IPS-20b (cell line): ENCODE measurements around the gene SMOC2.

Experiments
- H3K27ac ChIP-seq: one replicate; pipeline ENCODE4 v1.5.1; 2013; ENCODE audit warnings: low read length
- H3K27me3 ChIP-seq: 2 replicates; pipeline ENCODE4 v1.6.1; 2013; ENCODE audit warnings: mild to moderate bottlenecking, low read length, inconsistent platforms; ENCODE audit not compliant: insufficient read depth
- H3K36me3 ChIP-seq: 2 replicates; pipeline ENCODE4 v1.6.1; 2013; ENCODE audit warnings: low read depth, mild to moderate bottlenecking, inconsistent platforms, low read length, moderate library complexity; ENCODE audit not compliant: insufficient read depth
- H3K4me1 ChIP-seq: 2 replicates; pipeline ENCODE4 v1.6.1; 2013; ENCODE audit warnings: mild to moderate bottlenecking, control low read depth, inconsistent platforms, low read length, moderate library complexity; ENCODE audit not compliant: insufficient read depth
- H3K4me3 ChIP-seq: 2 replicates; pipeline ENCODE4 v1.5.1; 2013; ENCODE audit warnings: mild to moderate bottlenecking, low read length, inconsistent platforms
- H3K9ac ChIP-seq: 2 replicates; pipeline ENCODE4 v1.6.1; 2013; ENCODE audit warnings: low read depth, mild to moderate bottlenecking, inconsistent platforms, low read length, moderate library complexity
- H3K9me3 ChIP-seq: 2 replicates; pipeline ENCODE4 v1.6.1; 2013; ENCODE audit warnings: mild to moderate bottlenecking, low read depth, low read length, inconsistent platforms; ENCODE audit not compliant: insufficient read depth

Gene SMOC2

DNA sequence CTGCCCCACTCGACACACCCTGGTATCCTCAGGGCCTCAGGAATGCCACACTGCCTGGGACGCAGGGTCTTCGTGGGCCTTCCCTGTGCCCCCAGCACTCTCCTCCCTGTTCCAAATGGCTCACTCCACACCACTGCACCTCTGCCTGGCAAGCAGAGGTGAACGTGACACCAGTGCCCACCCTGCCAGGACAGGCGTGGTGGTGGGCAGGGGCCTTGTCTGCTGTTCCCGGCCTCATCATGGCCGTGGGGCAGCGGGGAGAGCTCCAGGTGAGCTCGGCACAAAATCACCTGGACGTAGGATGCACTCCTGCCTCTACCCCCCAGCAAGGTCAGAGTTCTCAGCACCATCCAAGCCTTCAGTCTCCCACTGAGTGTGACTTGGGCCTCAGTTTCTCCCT lies 202.4 kb downstream of the SMOC2 start:
- Histone ChIP-seq H3K9me3 (no peaks in the 10 kb centered on the region), H3K27ac (no peak overlapping the region), H3K4me3 (no peak overlapping the region), H3K9ac (no peak overlapping the region), H3K27me3 (no peaks in the 10 kb centered on the region), H3K36me3 (no peaks in the 10 kb centered on the region), H3K4me1 (peaks cover 13% of the 10 kb centered on the region)

DNA sequence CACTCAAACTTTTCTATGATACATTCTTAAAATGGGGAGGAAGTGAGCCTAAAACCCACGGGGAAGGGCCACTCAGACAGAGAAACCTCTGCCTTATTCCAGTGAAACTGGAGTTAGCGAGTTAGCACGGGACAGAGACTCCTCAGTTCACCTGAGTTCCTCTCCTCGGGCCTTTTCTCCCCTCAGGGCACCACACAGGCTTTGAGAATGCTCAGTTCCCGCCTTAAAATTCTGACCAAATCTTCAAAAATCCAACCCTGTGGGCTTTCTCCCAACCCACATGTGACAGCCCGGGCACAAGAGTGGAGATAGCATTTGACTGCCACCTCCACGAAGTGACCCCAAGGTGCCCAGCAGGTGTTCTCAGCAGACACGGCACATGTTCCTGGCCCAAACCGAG lies 204.3 kb downstream of the SMOC2 start:
- Histone ChIP-seq H3K27me3 (no peaks in the 10 kb centered on the region), H3K4me1 (peaks cover 26% of the 10 kb centered on the region)

DNA sequence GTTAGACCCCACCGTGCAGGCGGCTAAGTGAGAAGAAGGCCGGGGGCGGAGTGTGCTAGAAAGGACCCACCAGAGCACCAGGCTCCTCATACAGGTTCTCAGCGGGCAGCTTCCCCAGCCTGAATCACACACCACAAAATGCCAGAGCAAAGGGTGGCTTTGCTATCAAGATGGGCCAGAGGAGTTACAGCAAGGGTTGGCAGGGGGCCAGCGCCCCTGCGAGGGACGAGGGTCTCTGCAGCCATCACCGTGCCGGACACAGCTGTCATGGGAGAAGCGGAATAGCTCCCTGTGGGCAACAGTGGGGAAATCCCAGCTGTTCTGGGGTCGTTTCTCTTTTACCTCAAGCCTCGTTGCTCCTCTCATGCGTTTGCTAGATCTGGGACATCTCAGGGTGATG lies 206.3 kb downstream of the SMOC2 start:
- Histone ChIP-seq H3K27ac (no peak overlapping the region), H3K36me3 (no peaks in the 10 kb centered on the region), H3K4me3 (no peak overlapping the region), H3K4me1 (peaks cover 13% of the 10 kb centered on the region), H3K9me3 (no peaks in the 10 kb centered on the region), H3K9ac (no peak overlapping the region), H3K27me3 (no peaks in the 10 kb centered on the region)

More for the DNA sequence above, 204.3 kb downstream of the SMOC2 start:
- Histone ChIP-seq H3K4me3 (no peak overlapping the region), H3K36me3 (no peaks in the 10 kb centered on the region), H3K9ac (no peak overlapping the region), H3K9me3 (no peaks in the 10 kb centered on the region), H3K27ac (no peak overlapping the region)

DNA sequence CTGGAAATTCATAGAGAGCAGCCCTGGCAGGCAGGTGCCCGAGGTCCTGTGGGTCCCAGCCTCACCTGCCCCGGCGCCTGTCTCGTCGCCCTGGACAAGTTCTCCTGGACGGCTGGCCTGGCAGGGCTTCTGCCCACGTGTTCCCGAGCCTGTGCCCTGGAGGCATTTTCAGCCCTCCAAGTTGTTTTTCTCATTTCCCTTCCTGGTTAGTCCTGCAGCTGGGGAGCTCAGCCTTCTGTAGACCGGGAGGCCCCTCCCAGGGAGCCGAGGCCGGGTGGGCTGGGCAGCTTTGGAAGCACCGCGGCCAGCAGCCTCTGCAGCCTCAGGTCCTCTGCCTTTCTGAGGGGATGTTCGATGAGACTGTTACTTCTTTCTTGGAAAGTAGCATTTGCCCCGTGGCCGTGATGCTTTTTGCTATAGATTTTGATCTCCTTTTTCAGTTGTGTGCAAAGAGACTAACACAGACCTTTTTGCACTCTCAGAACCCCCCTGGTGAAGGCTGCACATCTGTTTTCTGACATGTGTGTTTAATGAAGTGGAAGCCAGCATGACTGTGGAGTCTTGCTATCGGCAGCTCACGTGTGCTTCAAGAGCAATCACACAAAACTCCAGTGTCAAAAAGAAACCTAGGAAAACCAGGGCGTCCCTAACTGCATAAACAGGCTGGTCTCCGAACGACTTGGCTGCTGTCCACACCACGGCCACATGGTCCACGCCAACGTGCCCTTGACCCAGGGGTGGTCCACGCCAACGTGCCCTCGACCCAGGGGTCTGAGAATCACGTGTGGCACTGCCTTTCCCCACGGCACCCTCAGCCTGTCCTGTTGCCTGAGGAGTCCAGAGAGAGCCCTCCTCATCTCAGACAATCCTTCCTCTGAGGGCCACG lies 207.5 kb downstream of the SMOC2 start:
- Histone ChIP-seq H3K27ac (no peak overlapping the region), H3K4me3 (no peak overlapping the region), H3K9me3 (no peaks in the 10 kb centered on the region; the same call in 1 of the 2 replicates), H3K4me1 (peaks cover 13% of the 10 kb centered on the region), H3K9ac (no peak overlapping the region), H3K36me3 (no peaks in the 10 kb centered on the region), H3K27me3 (no peaks in the 10 kb centered on the region)

DNA sequence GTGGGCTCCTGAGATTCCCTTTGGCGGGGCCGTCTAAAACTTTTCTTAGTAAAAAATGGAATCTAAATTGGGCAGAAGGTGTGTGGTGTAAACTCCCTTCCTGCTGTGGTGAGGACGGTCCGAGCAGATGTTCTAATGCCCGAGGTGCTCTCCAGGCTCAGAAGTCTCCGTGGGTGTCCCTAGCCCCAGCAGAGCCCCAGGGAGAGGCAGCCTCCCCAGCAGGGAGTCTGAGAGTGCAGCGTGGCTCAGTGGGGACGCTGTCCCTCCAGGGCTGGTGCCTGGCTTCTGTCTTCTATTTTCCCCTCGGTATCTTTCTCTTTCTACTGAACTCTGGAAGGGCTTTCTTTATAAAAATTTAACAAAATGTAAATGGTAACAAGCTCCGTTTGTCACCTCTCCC lies 208.2 kb downstream of the SMOC2 start:
- no peak overlapping the region for H3K27ac ChIP-seq
- H3K9ac ChIP-seq, result no peak overlapping the region
- no peaks in the 10 kb centered on the region for H3K36me3 ChIP-seq
- peaks cover 13% of the 10 kb centered on the region for H3K4me1 ChIP-seq
- H3K9me3 ChIP-seq, result no peaks in the 10 kb centered on the region; the same call in 1 of the 2 replicates
- H3K4me3 ChIP-seq, result no peak overlapping the region
- no peaks in the 10 kb centered on the region for H3K27me3 ChIP-seq

DNA sequence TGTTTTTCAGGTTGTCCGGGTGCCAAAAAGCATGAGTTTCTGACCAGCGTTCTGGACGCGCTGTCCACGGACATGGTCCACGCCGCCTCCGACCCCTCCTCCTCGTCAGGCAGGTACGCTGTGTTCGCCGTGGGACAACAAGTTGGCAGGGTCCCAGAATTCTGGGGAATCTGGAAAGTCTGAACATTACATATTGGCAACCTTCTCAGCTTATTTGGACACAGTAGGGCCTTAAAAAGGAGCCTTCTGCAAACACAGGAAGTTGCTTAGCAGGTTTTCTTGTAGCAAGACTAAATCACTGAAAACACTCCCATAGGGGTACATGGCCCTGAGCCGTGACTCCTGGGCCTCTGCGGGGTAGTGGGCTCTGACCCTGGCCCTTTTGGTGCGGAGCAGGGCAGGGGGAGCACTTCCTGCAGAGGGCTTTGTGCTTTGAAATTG lies 209.7 kb downstream of the SMOC2 start:
- H3K27ac ChIP-seq, result no peak overlapping the region

GRCh38 chr6:168655462-168656152 lies 214.6 kb downstream of the SMOC2 start:
- Histone ChIP-seq H3K9me3 (no peaks in the 10 kb centered on the region; the same call in none of the 2 replicates), H3K9ac (no peak overlapping the region), H3K4me3 (no peak overlapping the region), H3K4me1 (no peaks in the 10 kb centered on the region), H3K27me3 (no peaks in the 10 kb centered on the region), H3K27ac (no peak overlapping the region), H3K36me3 (no peaks in the 10 kb centered on the region)

More for the DNA sequence above, 209.7 kb downstream of the SMOC2 start:
- Histone ChIP-seq H3K36me3 (no peaks in the 10 kb centered on the region), H3K4me3 (no peak overlapping the region), H3K4me1 (peaks cover 13% of the 10 kb centered on the region), H3K27me3 (no peaks in the 10 kb centered on the region), H3K9me3 (no peaks in the 10 kb centered on the region; the same call in 1 of the 2 replicates), H3K9ac (no peak overlapping the region)

DNA sequence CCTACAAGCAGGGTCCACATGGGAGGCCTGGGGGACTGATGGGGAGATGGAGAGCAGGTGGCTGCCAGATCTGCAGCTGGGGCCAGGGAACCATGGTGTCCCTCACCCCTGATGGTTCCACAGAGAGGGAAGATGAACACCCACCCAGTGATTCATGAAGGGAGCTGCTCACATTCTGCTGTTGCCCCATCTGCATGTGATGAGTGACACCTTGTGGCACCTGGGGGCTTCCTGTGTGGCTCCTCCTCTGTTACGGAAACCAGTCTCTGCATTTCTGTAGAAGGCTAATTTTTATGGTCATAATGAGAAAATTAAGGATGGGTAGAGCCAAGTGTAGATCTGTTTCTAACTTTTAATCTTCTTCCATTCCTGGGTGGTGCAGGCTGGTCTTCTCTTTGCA lies 217.1 kb downstream of the SMOC2 start:
- no peak overlapping the region for H3K9ac ChIP-seq
- H3K36me3 ChIP-seq, result no peaks in the 10 kb centered on the region
- H3K27me3 ChIP-seq, result no peaks in the 10 kb centered on the region
- H3K27ac ChIP-seq, result no peak overlapping the region
- no peak overlapping the region for H3K4me3 ChIP-seq
- H3K9me3 ChIP-seq, result no peaks in the 10 kb centered on the region; the same call in none of the 2 replicates
- no peaks in the 10 kb centered on the region for H3K4me1 ChIP-seq

DNA sequence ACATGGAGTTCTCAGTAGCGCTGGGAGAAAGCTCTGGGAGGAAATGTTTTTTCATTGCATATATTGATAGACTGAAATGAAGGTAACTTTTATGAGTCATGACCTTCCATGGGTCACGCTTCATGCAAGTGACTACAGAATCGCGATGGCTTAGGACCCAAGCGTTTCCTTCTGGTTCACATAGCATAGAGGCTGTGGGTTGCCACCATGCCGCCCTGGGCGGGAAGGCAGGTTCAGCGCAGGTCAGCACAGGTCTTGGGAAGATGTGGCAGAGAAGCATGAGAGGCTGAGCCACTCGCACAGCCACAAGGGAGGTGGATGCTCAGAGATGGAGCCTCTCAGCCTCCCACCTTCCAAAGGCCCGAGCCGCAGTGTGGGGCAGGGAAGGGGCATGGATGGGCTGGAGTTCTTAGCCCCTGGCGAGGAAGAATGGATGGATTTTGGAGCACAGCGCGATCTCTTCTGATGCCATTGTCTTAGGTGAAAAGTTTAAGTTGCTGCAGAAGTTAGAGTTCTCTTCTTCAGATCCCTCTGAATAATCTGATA lies 219.5 kb downstream of the SMOC2 start:
- no peaks in the 10 kb centered on the region for H3K36me3 ChIP-seq
- H3K4me1 ChIP-seq, result no peaks in the 10 kb centered on the region
- H3K27me3 ChIP-seq, result no peaks in the 10 kb centered on the region
- no peak overlapping the region for H3K9ac ChIP-seq
- no peak overlapping the region for H3K27ac ChIP-seq
- H3K4me3 ChIP-seq, result no peak overlapping the region
- no peaks in the 10 kb centered on the region; the same call in 1 of the 2 replicates for H3K9me3 ChIP-seq

DNA sequence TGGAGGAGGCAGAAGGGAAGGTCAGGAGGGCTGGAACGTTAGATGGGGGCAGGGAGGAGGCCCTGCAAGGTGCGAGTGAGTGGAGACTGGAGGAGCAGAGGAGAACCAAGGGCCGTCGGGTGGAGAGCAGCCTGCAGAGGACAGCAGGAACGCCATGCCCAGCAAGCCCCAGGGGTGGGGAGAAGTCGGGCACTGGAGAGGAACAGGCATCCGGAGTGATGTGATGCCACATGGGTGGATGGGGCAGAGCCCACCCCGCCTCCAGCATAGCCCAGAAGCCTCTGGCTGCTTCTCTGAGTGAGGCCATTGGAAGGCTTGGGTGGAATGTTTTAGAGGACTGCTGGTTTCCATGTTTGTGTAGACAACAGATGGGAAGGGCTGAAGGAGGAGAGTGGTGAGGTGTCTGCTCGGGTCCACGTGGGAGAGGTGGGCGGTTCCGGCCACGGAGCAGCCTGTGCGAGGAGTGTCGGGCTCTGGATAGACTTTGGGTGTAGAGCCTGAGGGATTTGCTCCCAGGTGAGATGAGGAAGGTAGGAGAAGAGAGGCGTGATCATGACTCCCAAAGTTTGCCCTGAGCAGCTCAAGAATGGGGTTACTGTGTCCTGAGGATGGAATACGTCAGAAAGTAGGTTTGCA lies 221.4 kb downstream of the SMOC2 start:
- no peak overlapping the region for H3K27ac ChIP-seq
- peaks cover 10% of the 10 kb centered on the region for H3K4me1 ChIP-seq
- no peaks in the 10 kb centered on the region for H3K36me3 ChIP-seq
- H3K9me3 ChIP-seq, result no peaks in the 10 kb centered on the region; the same call in 1 of the 2 replicates
- no peaks in the 10 kb centered on the region for H3K27me3 ChIP-seq
- H3K4me3 ChIP-seq, result no peak overlapping the region
- H3K9ac ChIP-seq, result no peak overlapping the region

DNA sequence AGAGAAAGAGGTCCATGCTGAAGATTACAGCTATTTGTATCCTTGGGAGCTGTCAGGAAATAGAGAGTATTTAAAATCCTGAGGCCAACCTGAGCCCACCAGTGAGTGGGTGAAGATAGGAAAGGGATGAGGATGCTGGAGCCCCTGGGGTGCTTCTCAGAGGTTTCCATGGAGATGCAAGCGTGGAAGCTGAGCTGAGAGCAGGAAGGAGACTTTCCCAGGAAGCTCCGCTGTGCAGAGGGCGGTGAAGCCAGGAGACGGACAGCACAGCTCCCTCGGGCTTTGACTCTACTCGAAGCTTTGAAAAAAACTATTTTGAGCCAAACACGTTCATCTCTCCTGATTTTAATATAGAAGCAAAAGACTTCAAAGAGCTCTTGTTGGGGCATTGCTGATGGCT lies 222.1 kb downstream of the SMOC2 start:
- H3K27ac ChIP-seq, result no peak overlapping the region
- H3K36me3 ChIP-seq, result no peaks in the 10 kb centered on the region
- H3K9me3 ChIP-seq, result no peaks in the 10 kb centered on the region; the same call in 1 of the 2 replicates
- H3K27me3 ChIP-seq, result no peaks in the 10 kb centered on the region
- no peak overlapping the region for H3K4me3 ChIP-seq
- no peak overlapping the region for H3K9ac ChIP-seq
- peaks cover 11% of the 10 kb centered on the region for H3K4me1 ChIP-seq
